ENCODE data around the gene ANTXR1.

DNA sequence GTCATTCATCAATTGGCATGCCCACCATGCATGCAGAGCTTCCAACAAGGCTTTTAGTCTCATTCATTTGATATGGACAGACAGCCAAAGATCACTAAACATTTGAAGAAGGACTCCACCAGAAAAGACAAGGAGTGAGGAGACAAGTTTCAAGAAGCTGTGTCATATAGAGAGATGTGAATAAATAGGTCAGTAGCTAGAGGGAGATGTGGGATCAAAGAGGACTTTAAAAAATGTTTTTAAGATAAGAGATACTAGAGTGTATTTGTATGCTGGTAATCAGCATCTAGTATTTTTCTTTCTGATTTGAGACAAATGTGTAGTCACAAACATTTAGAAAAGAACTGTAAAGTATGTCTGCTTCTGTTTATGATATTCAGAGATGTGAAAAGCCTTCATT, 48.5 kb downstream of the ANTXR1 start:
- no peak for TF ChIP-seq CTCF (IDR thresholded peaks at IDR 0.05)
- no peak for TF ChIP-seq POLR2A (IDR thresholded peaks at IDR 0.05)
